GM19438 (cell line): ENCODE data around the gene SEMA7A.

Experiments
- ATAC-seq: cut with Tn5 transposase; IDR thresholded peaks from one replicate; pipeline ENCODE4 v1.9.1; 2021; ENCODE audit warnings: low read depth; ENCODE audit not compliant: unreplicated experiment

Gene SEMA7A

DNA sequence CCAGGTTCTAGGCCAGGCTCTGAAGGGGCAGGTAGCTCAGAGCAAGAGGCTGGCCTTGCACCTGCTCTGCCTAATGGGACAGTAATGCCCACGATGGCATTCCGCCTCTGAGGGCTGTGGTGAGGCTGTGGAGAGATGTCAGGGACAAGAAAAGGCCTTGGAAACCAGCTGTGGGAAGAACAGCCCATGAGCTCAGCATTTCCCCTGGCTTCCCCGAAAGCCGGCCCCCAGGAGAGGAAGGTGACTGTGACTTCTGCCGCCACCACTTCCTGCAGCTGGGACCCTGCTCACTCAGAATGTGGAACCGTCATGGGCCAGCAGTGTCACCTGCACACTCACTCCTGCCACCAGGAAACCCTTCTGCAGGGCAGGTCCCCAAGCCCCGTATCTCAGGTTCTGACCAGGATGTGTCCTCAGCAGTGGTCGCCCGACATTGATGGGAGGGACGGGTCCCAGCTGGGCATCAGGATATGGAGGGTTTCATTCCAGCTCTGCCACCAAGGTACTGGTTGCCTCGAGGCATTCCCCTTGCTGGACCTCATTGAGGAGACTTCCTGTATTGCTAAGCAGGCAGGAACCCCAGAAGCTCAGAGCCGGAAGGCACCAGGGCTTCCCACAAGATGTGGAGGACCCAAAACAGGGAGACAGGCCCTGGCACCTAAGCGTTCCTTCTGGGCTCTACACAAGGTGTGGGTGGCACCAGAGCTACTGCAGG, 30.7 kb downstream of the SEMA7A start:
- ATAC-seq: peak; percentile 23

DNA sequence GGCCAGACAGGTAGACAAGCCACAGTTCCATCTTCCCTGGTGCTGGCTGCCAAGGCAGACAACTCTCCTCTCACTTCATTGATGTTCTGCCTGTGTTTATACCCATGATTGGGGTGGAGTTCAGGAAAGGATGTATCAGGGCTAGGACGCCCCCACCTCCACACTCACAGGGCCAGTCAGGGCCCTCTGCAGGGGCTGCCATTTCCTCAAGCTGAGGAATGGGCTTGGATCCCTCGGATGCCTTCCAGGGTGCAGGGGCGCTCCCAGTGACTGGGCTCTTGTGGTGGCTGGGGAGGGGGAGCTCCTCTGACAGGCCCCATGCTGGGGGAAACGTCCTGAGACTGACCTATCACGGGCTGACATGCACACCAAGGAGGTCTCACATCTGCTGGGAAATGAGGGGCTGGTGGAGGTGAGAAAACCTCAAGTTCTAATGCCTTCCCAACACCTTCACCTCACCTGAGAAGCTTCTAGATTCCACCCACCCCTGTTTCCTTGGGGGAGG, 31.4 kb downstream of the SEMA7A start:
- no peak for ATAC-seq

DNA sequence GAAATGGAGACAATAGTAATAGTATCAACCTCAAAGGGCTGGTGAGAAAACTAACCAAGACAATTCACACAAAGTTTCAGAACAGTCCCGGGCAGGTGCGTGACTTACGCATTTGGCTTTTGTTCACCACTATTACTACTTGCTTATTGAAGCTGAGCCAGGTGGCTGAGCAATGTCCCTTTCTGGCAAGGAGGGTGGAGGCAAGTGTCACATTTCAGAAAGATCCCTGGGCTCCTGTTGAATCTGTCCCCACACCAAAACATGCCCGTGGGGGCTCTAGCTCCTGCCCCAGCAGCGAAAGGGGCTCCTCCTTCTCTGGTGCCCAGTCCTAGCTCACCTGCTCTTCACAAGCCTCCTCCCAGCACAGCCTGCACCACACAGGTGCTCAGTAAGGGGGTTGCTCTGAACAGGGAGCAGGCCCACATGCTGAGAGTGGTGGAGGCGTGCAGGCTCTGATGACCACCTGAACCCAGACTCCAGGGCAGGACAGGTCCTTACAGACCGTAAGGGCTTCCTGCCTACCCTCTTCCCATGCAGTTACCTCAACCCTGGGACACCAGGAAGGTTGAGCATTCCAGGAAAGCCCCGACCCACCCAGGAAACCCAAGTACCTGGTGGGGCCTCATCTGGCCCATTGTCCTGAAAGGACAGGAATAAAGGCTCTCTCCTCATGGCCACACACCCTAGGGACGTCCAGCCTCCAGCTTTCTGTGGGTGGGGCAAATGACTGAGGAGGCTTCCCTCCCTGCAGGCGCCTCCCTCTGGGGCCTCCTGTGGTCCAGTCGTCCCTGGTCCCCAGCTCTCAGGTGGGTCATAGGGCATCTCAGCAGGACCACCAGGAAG, 32.6 kb downstream of the SEMA7A start:
- ATAC-seq: no peak

DNA sequence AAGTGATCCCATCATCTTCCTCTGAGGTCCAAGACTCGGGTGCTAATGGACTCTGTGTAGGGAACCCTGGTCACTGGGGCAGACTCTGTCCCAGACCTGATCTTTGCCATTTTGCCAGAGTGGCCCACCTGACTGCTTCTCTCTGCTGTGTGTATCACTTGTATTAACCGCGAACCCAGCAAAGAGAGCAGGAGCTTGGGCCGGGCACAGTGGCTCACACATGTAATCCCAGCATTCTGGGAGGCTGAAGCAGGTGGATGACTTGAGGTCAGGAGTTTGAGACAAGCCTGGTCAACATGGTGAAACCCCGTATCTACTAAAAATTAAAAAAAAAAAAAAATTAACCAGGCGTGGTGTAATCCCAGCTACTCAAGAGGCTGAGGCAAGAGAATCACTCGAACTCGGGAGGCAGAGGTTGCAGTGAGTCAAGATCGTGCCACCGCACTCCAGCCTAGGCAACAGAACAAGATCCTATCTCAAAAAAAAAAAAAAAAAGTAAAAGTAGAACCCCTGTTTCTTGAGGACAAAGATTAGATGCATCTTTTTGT, 33.4 kb downstream of the SEMA7A start:
- ATAC-seq: no peak

DNA sequence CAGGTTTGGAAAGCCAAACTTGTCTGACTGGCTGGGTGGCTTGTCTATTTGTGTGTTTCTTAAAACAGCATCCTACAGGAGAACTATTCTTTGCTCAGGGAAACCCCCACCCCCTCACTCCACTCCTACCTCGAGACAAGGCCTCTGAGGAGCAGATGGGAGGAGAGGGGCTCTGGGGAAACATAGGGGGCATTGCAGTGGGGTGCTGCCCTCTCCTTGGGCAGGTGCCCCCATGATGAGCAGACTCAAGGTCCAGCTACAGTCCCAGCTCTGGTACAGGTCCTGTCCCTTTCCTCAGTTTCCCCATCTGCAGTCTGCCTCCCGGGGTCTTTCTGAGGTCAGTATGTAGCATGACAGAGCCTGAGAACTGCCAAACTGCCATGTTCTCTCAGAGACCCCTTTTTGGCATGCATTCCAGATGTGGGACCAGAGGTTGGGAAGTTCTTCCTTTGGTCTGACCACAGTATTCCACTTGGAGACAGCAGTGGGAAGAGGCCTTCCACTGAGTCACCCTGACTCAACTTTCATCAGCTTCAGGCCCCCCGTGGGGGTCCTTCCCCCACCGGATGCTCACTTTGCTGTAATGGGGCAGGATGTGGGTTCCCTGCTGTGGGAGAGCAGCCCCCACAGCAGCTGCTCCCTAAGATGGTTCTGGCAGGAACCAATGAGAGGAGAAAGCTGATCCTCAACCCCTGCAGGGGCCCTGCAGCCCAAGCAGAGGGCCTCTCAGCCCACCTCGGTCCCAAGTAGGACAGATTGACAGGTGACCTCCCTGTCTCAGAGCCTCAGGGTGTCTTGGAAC, 34.0 kb downstream of the SEMA7A start:
- no peak for ATAC-seq

DNA sequence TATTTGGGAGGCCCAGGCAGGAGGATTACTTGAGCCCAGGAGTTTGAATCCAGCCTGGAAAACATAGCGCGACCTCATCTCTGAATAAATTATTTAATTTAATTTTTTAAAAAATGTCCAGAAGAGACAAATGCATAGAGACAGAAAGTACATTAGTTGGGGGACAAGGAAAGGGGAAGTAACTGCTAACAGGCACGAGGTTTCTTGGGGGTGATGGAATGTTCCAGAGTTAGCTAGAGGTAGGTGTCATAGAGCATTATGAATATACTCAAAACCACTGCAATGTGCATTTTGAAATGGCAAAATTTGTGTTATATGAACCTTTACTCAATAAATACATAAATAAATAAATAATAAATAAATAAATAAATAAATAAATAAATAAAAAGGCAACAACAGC, 34.7 kb downstream of the SEMA7A start:
- no peak for ATAC-seq

DNA sequence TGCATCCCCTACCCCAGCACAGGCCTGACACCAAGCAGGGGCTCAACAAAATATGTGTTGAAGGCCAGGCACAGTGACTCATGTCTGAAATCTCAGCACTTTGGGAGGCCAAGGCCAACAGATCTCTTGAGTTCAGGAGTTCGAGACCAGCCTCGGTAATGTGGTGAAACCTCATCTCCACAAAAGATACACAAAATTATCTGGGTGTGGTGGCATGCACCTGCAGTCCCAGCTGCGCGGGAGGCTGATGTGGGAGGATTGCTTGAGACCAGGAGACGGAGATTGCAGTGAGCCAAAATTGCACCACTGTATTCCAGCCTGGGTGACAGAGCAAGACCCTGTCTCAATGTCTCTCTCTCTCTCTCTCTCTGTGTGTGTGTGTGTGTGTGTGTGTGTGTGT, 35.6 kb downstream of the SEMA7A start:
- ATAC-seq: no peak

DNA sequence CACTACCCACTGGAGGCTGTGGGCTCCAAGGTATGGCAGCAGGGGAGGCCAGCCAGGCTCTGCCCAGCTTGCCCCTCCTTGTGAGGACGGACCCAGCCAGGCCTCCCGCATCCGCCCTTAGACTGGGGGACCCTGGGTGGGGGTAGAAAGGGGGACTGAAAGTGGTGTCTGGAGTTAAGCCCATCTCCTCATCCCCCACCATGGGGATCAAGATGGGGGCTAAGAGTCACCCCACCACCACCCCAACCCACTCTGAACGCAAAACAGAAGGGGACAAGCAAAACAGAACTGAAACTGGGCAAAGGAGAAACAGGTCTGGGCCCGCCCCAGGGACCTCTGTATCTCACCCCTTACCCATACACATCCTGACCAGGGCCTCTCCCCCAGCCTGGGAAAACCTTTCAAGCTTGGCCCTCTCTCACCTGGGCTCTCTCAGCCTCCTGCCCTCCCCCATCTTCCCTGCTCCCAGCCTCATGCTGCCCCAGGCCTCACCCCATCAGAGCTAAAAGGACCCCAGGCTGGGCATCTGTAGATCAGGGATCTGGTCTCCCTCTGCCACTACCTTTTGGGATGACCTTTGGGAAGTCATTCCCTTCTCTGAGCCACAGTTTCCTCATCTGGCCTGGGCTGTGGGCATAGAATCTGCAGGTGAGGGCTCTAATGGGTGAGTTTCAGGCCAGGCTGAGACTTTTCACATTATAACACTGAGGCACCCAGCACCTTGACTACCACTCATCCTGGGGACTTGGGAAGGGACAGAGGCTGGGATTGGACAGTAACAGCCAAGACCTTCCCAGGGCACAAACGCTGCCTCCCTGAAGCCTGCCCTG, 36.3 kb downstream of the SEMA7A start:
- no peak for ATAC-seq

DNA sequence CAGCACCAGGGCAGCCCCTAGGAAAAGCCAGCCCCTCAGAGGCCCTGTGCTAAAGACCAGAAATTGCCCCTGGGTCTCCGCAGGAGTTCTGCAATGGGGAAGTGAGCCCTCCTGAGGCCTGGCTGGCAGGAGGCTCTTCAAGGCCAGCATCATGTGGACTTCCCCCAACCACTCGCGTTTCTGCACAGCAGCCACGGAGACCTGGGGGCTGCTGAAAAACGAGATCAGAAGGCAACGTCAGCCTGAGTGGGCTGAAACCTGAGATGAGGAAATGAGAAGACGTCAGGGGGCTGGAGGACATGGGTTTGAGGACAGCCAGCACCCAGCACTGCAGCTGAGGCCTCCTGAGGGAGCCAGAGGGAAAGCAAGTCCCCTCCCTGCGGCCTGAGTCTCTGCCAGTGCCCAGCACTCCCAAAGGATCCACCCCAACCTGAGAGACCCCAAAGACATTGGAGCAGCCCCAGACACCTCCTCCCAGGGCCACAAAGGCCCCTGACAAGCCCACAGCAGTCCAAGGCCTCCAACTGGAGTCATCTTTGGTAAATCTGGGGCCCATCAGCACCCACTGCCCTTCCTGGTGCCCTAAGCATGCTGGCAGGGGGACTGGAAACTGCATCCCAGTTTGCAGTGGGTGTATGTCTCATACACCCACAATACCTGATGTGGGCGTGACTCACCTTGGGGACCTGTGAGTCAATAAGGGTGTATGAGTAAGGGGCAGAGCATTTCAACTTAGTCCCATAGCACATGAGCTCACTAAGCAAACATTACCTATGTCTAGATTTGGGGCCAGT, 37.1 kb downstream of the SEMA7A start:
- ATAC-seq: peak; percentile 16

DNA sequence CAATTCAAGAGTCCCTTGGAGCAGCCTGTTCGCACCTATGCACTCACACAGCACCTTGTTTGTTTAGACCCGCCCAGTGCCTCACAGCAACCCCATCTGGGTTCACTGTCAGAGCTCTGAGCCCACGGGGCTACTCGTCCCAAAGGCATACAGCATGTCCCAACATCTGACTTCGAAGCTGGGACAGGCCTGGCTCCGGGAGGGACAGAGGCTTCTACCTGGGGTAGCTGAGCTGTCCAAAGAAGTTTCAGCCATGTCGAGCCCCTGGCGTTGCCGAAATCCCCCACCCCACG, 37.7 kb downstream of the SEMA7A start:
- no peak for ATAC-seq

DNA sequence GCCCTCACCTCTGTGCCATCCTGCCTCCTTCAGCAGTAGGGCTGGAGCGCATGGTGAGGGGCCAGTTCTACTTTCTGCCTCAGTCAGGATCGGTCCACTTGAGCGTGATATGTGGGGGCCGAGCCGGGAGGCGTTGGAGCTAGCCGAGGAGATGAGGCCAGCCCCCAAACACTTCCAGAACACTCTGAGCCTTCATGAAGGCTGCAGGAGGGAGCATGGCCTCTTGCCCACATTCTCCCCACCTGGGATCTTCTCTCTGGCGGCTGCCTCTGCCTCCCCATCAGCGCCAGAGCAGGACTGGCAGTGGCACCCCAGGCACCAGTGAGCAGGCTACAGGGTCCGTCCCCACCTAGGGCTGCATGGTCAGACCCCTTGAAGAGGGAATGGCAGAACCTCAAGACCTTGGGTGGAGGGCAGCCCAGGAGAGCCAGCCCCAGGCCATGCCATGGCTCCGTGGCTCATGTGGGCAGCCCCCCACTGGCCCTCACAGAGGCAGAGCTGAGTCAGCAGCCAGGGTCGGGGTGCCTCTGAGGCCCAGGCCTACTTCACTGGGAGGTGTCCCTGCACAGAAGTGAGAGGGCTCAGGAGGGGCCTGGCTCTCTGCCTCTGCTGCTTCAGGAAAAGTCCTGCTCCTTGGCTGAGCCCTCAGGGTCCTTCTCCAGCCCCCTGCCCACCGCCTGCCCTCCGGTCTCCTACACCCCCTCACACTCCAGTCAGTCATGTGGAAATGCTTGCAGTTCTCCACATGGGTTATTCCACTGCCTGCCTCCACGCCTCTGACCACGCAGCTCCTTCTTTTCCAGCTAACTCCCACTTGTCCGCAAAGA, 38.2 kb downstream of the SEMA7A start:
- ATAC-seq: no peak

DNA sequence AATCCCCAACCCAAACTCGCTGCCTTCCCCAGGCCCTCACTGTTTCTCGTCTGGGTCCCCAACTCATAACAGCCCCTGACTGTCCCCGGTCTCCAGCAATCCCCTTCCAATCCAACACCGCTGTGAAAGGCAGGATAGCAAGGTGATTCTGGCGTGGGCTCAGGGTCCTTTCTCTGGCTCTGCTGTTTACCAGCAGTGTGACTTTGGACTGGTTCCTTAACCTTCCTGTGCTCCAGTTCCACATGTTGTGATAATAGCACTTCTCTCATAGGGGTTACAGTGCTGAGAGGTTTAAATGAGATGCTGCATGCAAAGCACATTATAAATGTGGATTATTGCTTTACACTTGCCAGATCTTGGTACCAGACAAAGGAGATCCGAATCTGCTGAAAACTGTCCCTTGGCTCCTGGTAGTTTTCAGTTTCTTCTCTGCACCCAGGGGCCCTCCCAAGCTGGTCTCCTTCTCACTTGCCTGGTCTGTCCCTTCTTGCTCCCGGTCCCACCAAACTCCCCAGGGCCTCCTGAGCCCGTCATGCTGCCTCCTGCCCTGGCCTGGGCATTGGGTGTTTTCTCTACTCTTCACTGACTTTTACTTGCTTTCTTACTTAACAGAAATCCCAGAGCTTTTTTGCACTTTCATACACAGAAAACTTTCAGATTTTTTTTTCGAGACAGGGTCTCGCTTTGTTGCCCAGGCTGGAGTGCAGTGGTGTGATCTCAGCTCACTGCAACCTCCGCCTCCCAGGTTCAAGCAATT, 39.5 kb downstream of the SEMA7A start:
- no peak for ATAC-seq

DNA sequence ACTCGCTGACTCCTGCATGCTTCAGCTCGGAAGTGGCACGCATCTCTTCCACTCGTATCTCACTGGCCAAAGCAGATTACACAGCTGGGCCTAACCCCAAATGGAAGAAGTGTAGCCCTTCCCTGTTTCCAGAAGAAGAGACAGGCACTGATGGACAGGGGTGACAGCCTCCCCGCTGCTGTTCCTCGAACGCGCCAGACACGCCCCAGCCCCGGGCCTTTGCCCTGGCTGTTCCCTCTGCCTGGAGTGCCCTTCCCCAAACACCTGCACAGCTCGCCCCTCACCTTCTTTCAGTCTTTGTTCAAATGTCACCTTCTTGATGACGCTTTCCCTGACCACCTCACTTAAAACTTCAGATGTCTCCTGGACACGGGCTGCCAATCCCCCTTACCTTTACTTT, 40.3 kb downstream of the SEMA7A start:
- ATAC-seq: no peak

DNA sequence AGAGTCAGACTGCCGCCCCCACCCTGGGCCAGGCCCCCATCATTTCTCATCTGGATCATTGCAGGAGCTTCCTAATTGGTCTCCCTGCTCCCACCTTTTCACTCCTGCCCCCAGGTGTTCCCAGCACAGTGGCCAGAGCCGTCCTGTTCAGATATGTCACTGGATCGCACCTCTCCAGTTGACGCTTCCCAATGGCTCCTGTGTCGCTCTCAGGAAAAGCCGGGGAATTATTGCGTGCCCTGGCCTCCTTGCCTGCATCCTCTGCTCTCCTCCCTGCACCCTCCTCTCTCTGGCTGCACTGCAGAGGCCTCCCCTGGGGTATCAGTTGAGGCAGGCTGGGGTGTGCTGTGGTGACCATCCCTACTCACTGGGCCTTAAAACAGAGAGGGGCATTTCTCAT, 40.9 kb downstream of the SEMA7A start:
- ATAC-seq: no peak

DNA sequence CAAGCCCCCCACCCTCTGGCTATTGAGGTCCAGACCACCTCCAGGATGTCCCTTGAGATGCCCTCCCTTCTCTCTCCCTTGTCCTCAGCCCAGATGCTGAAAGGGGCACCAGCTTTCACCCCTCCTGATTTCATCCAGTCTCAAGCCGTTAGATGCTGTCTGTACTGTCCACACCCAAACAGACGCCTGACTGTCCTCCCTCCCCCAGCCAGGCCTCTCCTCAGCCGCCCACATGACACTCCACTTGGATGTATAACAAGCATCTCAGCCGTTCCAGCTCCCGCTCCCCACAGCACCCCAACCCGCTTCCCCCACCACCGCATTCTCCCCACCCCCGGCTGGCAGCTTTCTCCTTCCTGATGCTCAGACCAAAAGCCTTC, 41.3 kb downstream of the SEMA7A start:
- ATAC-seq: no peak

DNA sequence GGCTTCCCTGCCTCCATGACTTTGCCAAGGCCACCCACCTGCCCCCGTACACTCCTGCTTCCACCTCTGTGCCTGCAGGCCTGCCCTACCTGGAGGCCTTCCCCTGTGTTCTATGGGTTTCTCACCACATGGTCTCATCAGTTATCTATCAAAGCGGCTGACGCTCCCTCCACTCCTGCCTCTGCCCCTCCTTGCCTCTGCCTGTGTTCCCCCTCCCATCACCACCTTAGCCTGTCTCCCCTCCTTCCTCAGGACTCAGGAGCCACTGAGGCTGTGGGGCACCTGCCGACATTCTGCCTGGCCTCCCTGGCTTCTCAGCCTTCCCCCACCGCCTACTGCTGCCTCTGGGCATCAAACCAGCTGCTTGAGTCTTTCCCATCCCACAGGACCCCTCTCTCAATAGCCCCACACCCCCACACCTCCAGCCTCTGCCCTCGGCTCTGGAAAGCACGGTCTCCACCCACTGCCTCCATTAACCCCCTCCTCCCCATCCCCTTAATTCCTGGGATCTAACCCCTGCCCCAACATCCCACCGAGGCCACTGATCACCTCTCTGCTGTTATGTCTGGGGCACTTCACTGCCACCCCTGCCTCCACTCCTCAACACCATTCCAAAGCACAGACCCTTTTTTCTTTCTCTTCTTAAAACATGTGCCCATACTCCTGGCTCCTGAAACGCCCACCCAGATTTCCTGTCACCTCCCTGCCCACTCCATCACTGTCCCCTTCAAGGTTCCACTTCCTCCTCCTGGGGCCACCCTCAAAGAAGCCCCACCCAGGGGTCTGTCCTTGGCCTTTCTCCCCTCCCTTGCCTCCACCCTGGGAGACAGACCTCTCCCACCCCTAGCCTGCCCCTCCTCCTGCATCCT, 41.9 kb downstream of the SEMA7A start:
- ATAC-seq: no peak
